Endodermal cell (in vitro differentiated cells): Measurements from ENCODE around the gene PTPRC. TPM values are rescaled to one million over a fixed set of nuclear protein-coding genes. Genes with fewer than 3 reads are reported as not detected.

Experiments
- DNase-seq: peaks from one replicate; pipeline ENCODE4 v3.0.0-alpha.2; 2017
- H3K27ac ChIP-seq: 2 replicates; pipeline ENCODE4 v1.5.1; 2013; ENCODE audit warnings: mild to moderate bottlenecking, low read depth, low read length, moderate library complexity
- H3K27me3 ChIP-seq: 2 replicates; pipeline ENCODE4 v1.6.1; 2013; ENCODE audit warnings: mild to moderate bottlenecking, low read length, moderate library complexity; ENCODE audit not compliant: insufficient read depth, control insufficient read depth, poor library complexity, severe bottlenecking
- H3K36me3 ChIP-seq: 2 replicates; pipeline ENCODE4 v1.7.0; 2013; ENCODE audit warnings: mild to moderate bottlenecking, low read length, moderate library complexity; ENCODE audit not compliant: control insufficient read depth, insufficient read depth
- H3K4me1 ChIP-seq: one replicate; pipeline ENCODE4 v1.7.0; 2013; ENCODE audit warnings: low read length; ENCODE audit not compliant: control insufficient read depth, insufficient read depth
- H3K4me3 ChIP-seq: 2 replicates; pipeline ENCODE4 v1.5.1; 2013; ENCODE audit warnings: mild to moderate bottlenecking, low read length, moderate library complexity
- H3K9ac ChIP-seq: 2 replicates; pipeline ENCODE4 v1.6.1; 2013; ENCODE audit warnings: mild to moderate bottlenecking, low read length, moderate library complexity; ENCODE audit not compliant: poor library complexity, severe bottlenecking; ENCODE audit errors: extremely low read depth
- H3K9me3 ChIP-seq: 2 replicates; pipeline ENCODE4 v1.6.1; 2013; ENCODE audit warnings: mild to moderate bottlenecking, low read length, moderate library complexity; ENCODE audit not compliant: control insufficient read depth
- H3K27ac Mint-ChIP-seq: 2 replicates; pipeline ENCODE4 v1.8.0; 2020; ENCODE audit warnings: mixed read lengths
- H3K27me3 Mint-ChIP-seq: 2 replicates; pipeline ENCODE4 v1.8.0; 2021; ENCODE audit warnings: mild to moderate bottlenecking, mixed read lengths; ENCODE audit not compliant: insufficient read depth
- H3K36me3 Mint-ChIP-seq: 2 replicates; pipeline ENCODE4 v1.8.0; 2020; ENCODE audit warnings: low read depth, mixed read lengths
- H3K4me1 Mint-ChIP-seq: 2 replicates; pipeline ENCODE4 v1.8.0; 2020; ENCODE audit warnings: mixed read lengths
- H3K4me3 Mint-ChIP-seq: 2 replicates; pipeline ENCODE4 v1.8.0; 2020; ENCODE audit warnings: mild to moderate bottlenecking, moderate library complexity, mixed read lengths
- H3K9me3 Mint-ChIP-seq: 2 replicates; pipeline ENCODE4 v1.8.0; 2020; ENCODE audit warnings: mild to moderate bottlenecking, mixed read lengths
- CTCF ChIP-seq: fragments of 200-600 bp; sonication (generic); conservative IDR thresholded peaks from 2 replicates; pipeline ENCODE4 v1.5.0; 2021; ENCODE audit warnings: antibody characterized with exemption, mild to moderate bottlenecking
- WGBS, 2 experiments: methylation state at CpG; one replicate each; pipeline versions ENCODE4 v1.1.5 to v1.1.7; 2013; ENCODE audit warnings: missing lambda C conversion rate in 2 of 2, mixed read lengths in 1 of 2; ENCODE audit not compliant: insufficient coverage in 1 of 2, insufficient read length in 1 of 2; 5-methylcytosine and 5-hydroxymethylcytosine counted together
- total RNA-seq, 2 donors: library from RNA; stranded (reverse); fragmentation: NEBNext Ultra II Directional in 1 of 2; extraction: Animal tissue kit (Norgen Biotek cat#: 25700) in 1 of 2; gene quantifications; 2 replicates in 1 of 2; 3 replicates in 1 of 2; pipeline ENCODE4 v1.2.1, GENCODE V29; 2021

Gene PTPRC
- total RNA-seq, 2 donors from 2014 or later, result 0.11 TPM; not detected in 1

- Histone ChIP-seq H3K9ac (no peak overlapping the region), H3K4me1 (no peaks in the 10 kb centered on the region), H3K36me3 (no peaks in the 10 kb centered on the region), H3K27me3 (no peaks in the 10 kb centered on the region), H3K4me3 (no peak overlapping the region), H3K9me3 (no peaks in the 10 kb centered on the region), H3K27ac (no peak overlapping the region)
- WGBS, 2 experiments, result 89% methylated on average over 1 of the region's 2 CpGs; no CpG with 5 or more reads in 1 of the 2 experiments
- Mint-ChIP-seq H3K4me3 (no peak overlapping the region), H3K27ac (no peak overlapping the region), H3K4me1 (no peaks in the 10 kb centered on the region), H3K9me3 (no peaks in the 10 kb centered on the region), H3K27me3 (no peaks in the 10 kb centered on the region), H3K36me3 (no peaks in the 10 kb centered on the region)
- no peak for TF ChIP-seq CTCF
- no peak for DNase-seq
These were observed 30.9 kb downstream of the PTPRC start for GRCh38 chr1:198669771-198670170.

- H3K4me1 Mint-ChIP-seq, result no peaks in the 10 kb centered on the region
- H3K27me3 Mint-ChIP-seq, result no peaks in the 10 kb centered on the region
- H3K27ac Mint-ChIP-seq, result no peak overlapping the region
- no peak overlapping the region for H3K27ac ChIP-seq
- H3K4me1 ChIP-seq, result no peaks in the 10 kb centered on the region
- no peaks in the 10 kb centered on the region for H3K36me3 ChIP-seq
- no peak overlapping the region for H3K9ac ChIP-seq
- WGBS, 2 experiments, result 80 to 94% methylated on average over 1 of the region's 1 CpG
- H3K9me3 ChIP-seq, result no peaks in the 10 kb centered on the region
- H3K4me3 Mint-ChIP-seq, result no peak overlapping the region
- TF ChIP-seq CTCF, result no peak
- DNase-seq, result no peak
- no peaks in the 10 kb centered on the region for H3K27me3 ChIP-seq
- no peak overlapping the region for H3K4me3 ChIP-seq
- H3K9me3 Mint-ChIP-seq, result no peaks in the 10 kb centered on the region
- no peaks in the 10 kb centered on the region for H3K36me3 Mint-ChIP-seq
These were observed 32.3 kb downstream of the PTPRC start for GRCh38 chr1:198671136-198671535.

GRCh38 chr1:198672124-198672523 is 33.3 kb downstream of the PTPRC start:
- TF ChIP-seq CTCF, result no peak
- H3K9me3 ChIP-seq, result no peaks in the 10 kb centered on the region
- H3K27ac ChIP-seq, result no peak overlapping the region
- Mint-ChIP-seq H3K27me3 (peaks cover 2% of the 10 kb centered on the region), H3K9me3 (no peaks in the 10 kb centered on the region), H3K36me3 (no peaks in the 10 kb centered on the region), H3K4me3 (no peak overlapping the region), H3K27ac (no peak overlapping the region), H3K4me1 (no peaks in the 10 kb centered on the region)
- H3K9ac ChIP-seq, result no peak overlapping the region
- H3K4me3 ChIP-seq, result no peak overlapping the region
- DNase-seq, result no peak
- 93 to 100% methylated on average over 2 to 3 of the region's 3 CpGs for WGBS, 2 experiments
- H3K4me1 ChIP-seq, result no peaks in the 10 kb centered on the region
- no peaks in the 10 kb centered on the region for H3K36me3 ChIP-seq
- H3K27me3 ChIP-seq, result no peaks in the 10 kb centered on the region
